GM21529 (cell line): ENCODE data around the gene TPM1.

Experiments used
- ATAC-seq: cut with Tn5 transposase; IDR thresholded peaks from one replicate; pipeline ENCODE4 v1.9.1; 2021; ENCODE audit not compliant: unreplicated experiment

The TPM1 gene

DNA sequence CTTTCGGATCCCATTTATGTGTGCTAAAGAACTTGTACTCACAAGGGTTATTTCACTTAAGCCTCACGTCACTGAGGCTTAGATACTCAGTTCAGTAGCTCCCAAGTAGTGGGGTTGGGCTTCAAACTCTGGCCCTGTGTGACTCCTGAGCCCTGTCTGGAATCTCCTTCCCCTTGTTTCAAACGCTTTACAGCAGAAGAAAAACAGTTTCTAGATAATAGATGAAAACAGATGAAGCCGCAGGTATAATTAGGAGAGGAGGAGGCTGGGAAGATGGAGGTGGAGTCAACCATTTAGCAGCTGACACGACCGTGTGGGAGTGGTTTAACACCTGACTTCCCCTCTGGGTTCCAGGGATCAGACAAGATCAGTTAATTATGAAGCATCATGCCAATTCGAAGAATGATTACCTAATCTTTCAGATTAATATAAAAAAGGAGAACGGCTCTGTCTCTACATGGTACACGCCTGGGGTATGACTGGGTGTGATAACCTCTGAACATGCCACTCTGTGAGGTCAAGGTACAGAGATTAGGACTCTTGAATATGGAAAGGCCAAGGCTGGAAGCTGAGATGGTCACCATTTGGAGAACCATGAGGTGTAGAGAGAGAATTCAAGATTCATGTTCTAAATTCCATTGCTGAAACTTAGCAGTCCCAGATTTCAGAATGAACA lies 31.1 kb downstream of the TPM1 start:
- ATAC-seq = no peak

DNA sequence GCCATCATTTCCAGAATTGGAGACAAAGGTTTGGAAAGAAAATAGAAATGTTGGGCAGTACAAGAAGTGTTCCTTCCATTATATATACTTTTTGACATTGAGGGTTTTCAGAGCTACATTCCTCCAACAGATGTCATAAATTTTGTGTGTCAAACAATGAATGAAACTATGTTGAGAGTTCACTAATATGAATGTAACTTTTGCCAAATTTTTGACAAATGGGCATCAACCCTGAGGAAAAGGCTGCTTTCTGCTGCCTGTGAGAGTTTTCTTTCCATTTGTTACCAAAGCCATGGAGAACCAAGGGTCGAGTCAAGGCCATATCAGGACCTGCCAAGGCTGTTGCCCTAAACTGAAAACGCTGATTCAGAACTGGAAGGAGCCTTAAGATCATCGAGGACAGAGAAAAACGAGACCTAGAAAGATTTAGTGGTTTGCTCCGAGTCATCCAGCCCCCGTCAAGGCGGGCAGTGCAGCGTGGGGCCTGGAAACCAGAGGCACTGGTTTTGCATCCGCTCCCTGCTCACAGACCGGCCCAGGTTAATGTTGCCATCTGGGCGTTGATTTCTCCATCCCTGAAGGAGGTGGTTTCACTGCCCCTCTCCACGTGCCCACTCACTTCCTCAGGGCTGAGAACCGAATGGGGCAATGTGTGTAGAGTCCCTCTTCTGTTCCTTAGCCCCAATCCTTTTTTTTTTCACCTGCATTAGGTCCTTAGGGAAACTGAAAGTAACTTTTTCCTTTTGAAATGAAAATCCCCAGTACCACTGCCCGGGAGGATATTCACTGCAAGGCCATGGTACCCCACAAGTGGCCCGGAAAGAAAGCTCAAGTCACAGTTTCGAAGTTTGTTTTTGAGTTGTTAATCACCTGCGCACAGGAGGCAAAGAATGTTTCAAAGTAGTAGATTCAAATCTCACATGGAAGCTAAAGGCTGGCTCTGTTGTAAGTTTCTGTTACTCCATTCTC lies 32.8 kb downstream of the TPM1 start:
- ATAC-seq = no peak

DNA sequence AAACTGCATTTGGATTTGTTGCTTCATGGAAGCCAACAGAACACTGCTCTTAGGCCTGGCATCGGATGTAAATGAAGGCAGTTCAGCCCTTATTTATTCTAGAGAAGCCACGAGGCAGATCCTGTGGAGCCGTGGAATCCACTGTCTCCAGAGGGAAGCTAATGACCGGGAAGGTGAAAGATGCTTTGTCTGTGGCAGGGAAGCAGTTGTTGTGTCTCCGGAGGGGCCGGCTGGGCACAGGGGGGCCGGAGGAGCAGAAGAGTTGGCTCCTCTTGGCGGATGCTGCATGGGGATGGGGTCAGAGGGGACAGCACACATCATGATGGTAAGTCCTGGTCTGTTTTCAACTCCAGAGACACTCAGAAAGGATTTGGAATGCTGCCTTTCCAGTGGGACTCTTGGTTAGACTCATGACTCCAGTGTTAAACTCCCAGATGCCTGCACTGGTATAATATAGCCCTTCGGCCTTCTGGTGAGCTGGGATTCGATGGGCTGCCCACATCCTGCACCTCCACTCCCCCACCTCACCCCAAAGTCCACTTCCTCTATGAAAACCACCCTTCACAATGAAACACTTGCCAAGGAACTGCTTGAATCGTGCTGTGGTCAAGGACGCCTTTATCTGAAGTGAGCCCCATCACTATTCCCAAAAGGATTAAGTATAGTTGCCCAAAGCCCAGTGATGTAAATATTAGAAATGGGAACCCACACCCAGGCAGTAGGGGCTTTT lies 33.6 kb downstream of the TPM1 start:
- no peak for ATAC-seq

DNA sequence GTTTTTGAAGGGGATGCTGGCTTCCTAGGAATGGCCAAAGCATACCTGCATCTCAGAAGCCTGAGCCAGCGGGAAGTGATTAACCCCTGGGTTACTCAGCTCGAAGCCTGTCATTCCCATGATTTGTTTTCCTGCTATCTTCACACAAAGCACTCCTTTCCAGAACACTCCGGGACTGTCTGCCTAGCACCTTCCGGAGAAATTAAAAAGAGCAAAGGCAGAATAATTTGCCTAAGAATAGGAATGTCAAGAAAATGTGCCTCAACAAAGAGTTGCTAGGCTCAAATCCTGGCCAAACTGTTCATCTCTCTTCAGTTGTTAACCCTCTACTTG lies 34.1 kb downstream of the TPM1 start:
- no peak for ATAC-seq

DNA sequence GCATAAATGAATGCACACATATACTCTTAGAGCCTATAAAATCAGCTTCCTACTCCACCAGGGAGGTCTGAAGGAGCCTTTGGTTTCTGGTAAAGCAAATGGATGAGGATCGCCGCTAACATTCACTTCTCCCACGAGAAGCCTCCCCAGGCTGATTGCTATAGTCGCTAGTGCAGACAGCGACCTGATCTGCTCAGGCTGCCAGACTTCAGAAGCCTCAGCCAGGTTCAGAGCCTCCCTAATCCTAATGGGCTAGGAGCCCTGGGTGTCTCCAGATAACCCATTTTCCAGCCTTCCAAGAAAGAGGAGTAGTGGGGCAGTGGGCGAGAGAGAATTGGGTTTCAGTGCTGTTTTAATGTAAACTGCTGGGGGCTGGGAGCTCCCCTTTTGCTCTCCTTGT lies 35.4 kb downstream of the TPM1 start:
- ATAC-seq = no peak

DNA sequence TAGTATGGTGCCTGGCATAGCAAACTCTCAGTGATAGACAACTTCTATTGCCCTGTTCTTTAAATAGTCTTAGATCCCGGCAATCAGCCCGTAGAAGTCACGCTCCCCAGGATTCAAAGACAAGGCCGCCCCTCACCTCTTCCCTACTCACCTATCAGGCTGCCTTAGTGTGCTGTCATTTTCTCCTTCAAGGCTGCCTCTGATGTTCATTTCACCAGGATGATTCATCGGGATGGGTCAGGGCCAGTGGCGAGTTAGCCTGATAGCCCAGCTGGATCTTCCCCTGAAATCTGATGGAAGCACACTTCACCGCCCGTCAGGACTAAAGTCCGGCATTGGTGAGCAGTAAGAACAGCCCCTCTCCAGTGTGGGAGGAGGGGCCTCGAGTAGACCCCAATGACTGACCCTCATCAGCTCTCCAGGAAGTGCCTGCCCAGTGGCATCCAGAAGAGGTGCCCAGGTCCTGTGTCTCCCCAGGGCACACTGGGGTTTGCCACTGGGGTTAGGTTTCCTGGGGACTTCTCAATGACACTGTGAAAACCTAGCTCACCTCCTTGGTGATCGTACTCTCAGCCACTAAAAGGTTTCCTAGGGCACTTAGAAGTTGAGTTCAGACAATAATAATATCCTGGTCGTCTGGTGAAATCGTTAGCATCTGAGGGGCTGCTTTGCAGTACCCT lies 37.5 kb downstream of the TPM1 start:
- no peak for ATAC-seq

DNA sequence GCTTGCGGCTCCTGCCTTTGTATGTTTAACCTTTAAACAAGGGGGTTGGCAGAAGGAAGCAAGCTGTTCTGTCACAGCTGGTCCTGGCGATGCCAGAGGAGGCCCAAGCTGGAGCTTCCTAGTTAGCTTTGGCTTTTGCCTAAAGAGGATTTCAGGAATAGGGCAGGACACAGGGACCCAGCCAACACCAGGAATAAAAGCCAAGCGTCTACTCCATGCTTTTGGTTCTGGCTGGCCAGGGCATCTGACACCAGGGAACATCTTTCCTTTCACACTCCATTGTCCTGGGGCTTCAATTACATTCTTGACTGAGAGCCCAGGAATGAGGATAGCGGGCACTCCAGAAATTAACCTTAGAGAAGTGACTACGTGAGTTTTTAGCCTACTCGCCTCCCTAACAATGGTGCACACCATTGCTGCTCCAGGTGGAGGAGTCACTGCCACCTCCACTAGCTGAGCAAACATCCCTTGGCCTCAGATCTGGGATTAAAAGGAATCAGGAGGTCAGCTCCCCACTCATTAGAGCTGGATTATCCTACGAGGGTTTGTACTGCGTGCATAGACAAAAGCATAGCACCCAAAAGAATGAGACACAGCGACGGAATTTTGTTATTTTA lies 38.2 kb downstream of the TPM1 start:
- ATAC-seq = no peak

DNA sequence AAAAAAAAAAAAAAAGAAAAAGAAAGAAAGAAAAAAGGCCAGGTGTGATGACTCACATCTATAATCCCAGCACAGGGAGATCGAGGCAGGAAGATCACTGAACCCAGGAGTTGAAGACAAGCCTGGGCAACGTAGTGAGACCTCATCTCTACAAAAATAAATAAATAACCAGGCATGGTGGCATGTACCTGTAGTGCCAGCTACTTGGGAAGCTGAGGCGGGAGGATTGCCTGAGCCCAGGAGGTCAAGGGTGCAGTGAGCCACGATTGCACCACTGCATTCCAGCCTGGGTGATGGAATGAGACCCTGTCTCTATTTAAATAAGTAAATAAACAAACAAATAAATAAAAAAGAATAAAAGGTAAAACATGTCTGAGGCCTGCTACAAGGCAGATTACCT lies 39.8 kb downstream of the TPM1 start:
- ATAC-seq = no peak

DNA sequence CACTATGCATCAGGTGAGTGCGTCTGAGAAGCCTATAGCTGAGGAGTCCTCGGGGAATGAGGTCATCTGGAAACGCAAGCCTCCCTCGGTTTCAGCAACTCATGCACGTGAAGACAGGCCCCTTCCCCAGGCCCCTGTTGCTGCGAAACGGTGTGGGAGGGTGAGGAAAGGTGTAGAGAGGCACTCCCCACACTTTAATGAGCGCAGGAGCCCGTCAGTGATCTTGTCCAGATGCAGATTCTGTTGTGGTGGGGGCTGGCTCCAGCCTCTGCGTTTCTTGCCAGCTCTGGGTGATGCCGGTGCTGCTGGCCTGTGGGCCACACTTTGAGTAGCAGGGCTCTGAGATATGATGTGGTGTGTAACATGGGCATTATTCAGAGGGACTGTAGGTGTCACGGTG lies 40.5 kb downstream of the TPM1 start:
- ATAC-seq = no peak

DNA sequence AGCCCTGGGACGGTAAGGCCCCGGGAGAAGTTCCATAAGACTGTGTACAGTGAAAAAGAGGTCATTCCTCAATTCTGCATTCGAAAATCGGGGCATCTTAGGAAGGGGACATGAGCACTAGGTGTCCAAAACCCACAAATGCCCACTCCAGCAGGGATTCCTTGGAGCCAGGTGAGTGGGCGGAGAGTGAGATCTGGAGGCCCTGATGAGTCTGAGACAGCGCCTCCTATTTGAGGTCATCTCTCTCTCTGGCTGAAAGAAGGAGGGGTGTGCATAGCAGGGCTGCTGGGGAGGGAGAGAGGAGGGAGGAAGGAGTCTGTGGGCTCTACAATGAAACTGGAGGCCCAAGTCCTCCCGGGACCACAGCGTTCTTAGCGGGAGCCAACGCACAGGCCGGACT lies 41.0 kb downstream of the TPM1 start:
- no peak for ATAC-seq

DNA sequence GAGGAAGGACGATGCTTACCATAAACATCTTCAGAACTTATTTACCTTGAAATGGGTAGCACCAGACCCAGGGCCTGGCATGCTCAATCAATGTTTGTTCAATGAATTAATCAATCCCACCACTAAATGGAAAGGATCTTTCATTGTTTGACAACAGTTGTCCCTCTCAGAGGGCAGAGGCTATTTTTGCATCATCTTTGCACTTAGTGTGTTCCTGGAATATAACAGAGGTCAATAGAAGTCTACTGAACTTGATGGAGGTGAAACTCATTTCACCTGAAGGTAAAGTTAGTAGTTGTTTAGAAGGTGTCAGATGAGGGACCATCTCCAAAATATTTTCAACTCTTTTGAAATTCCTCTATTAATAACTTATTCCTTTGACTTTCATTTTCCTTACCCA lies 42.3 kb downstream of the TPM1 start:
- no peak for ATAC-seq

DNA sequence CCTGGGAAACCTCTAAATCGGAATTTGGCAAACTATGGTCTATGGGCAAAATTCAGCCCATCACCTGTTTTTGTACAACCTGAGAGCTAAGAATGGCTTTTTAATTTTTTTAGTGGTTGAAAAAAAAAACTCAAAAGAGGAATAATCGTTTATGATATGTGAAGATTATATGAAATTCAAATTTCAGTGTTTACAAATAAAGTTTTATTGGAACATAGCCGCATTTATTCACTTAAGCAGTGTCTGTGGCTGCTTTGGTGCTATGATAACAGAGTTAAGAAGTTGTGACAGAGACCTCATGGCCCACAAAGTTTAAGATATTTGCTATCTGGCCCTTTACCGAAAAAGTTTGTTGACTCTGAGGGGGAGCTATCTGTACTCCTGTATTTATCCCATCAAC lies 42.7 kb downstream of the TPM1 start:
- ATAC-seq = no peak

DNA sequence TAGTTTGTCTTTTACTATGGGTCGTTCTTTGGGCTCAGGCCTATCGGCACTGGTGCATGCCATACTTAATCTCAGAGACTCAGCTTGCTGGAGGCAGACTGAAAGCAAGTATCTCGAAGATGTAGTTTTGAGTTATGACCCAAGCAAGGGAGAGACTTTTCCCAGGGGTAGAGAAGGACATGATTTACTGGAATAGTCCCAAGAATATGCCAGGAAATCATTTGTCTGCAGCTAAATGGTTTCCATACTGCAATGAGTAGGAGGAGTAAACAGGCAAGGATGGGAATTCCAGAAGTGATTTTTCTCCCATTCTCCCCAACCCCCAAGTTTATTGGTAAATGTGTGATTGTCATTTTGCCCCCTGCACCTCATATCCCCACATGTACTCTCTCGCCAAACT lies 43.7 kb downstream of the TPM1 start:
- ATAC-seq = no peak

DNA sequence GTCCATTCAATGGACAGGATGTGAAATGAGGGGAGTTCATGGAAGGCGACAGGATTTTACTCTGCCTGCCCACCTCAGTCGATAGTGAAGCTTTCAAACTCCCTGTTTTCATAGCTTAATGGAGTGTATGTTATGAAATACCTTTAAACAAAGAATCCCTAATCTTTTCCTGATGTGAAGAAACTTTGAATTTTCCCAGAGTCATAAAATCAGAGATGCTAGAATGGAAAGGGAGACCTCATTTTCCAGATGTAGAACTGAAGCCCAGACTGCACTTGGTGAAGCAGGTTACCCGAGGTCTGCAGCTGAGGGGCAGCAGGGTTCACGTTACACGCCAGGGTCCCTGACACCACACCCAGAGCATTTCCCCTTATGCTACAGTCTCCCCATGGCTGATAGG lies 44.4 kb downstream of the TPM1 start:
- no peak for ATAC-seq

DNA sequence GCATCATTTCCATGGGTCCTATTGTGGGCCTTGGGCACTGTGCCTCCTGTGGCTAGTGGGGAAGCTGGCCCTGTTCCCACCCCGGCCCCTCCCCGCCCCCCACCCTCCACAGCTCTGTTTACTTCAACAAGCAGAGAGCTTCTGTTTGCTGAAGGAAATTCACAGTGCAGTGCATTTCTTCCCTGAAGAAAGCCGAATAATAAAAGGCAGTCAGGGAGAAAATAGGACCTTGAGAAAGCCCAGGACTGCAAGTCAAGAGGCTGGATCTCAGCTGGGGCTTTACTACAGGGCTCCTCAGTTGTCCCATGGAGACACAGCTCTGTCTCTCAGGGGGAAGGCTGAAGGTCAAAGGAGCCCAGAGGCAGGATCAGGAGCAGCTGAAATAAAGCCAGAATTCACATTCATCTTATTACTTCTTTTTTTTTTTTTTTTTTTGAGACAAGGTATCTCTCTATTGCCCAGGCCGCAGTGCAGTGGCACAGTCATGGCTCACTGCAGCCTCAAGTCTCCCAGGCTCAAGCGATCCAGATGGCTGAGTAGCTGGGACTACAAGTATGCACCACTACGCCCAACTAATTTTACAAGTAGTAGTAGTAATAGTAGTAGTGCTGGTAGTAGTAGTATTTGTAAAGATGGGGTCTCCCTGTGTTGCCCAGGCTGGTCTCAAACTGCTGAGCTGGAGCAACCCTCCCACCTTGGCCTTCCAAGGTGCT lies 46.1 kb downstream of the TPM1 start:
- ATAC-seq = no peak

DNA sequence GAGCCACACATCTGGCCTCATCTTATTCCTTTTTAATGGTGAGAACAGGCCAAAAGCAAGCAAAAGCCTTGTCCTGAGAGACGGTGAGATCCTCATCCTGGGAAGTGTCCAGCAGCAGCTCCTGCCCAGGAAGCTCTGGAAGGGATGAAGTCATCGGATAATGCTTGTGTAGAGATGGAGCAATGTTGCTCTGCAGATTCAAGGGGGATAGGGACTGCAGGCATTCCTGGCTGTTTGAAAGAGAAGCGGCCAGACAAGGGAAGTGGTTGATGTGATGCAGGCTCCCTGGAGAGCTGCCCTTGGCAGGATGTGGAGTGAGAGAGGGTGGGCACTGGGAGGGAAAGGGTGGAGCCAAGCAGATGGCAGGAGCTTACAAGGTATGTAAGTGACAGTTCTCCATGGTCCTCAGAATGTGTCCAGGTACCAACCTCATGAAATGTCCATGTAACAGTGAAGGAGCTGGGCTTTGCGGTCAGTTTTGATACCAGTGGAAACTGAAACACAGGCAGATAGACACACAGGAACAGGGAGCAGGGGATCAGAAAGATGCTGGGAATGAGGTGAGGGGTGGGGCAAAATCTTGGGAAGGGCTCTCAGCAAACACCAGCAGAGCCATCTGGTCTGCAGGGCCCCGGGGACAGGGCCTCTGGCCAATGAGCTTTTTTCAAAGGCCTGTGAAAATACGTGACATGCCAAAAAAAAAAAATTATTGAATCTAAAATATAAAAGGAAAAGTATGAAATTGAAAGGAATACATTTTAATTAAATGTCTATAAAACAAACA lies 46.9 kb downstream of the TPM1 start:
- ATAC-seq = no peak

DNA sequence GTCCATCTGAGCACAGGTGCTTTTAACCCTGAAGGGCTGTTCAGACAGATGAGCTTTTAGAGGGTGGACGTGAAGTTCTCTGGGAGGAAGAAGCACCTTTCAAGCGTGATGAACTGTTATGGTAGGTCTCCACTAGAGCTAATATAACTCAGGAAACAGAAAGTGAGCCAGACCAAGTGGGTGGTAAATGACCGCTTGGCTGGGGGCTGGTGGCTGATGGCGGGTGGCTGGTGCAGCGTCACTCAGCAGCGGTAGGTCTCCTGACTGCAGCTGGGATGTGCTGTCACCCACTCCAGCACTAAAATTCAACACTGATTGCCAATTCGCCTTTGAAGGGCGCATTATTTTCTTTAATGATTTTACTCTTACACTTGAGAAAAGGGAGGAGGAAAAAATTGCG lies 47.9 kb downstream of the TPM1 start:
- no peak for ATAC-seq

DNA sequence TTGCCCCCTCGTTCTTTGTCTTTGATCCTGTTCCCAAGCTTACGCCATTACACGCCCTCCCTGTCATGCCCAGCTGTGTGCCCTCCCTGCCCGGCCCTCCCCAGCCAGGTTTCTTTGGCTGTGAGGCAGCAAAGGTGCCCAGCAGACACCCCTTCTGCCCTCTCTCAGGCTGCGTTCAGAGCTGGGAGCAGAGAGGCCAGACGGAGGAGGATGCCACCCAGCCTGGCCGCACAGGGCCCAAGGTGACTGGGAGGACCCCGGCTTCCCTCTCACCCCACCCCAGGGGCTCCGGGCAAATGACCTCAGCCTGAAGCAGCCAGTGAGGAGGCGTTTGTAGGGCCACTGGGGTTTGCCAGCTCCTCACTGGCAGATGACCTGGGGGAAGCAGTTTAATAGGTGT lies 48.3 kb downstream of the TPM1 start:
- no peak for ATAC-seq

DNA sequence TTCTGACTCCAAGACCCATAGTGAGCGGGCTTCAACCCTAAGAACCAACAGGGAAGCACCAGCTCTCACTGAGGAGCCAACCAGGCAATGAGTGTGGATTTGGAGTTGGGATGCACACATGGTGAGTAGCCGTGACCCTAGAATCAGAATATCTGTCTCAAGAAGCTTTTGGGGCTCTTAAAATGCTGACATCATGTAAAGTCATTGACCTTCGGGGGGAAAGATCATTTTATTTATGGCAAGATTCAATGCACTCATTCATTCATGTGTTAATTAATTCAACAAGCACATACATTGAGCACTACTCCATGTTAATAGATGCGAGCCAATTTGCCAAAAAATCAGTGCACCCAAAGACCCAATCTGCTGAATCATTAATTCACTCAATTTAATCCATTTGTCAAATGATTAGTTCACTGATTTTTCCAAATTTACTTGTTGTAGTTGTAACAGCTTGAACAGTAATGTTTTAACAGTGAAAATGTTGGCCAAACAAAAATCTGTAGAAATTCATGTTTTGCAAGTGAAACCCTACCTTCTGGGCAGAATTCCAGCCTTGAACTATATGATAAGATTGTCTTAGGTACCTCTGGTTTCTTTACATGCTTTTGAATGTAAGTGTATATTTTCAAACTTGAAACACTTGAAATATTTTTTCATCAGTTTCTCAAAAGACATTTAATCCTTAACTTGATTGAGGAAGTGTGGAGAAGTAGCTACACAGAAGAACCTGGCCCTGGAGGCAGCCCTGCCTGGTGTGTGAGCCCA lies 49.3 kb downstream of the TPM1 start:
- ATAC-seq = no peak
